AG09319 (cell line): ENCODE measurements around the gene UNC5A.

Experiments used
- DNase-seq: peaks from one replicate; pipeline ENCODE4 v3.0.0-alpha.2; 2010; ENCODE audit warnings: low read depth; ENCODE audit errors: extremely low read depth
- CTCF ChIP-seq: IDR thresholded peaks from 2 replicates; pipeline ENCODE4 v1.5.1; 2011; ENCODE audit warnings: low read depth, mild to moderate bottlenecking, inconsistent platforms, low read length, moderate library complexity

Gene UNC5A

GRCh38 chr5:176810081-176810597, at the start of gene UNC5A:
Gene UNC5A, plus strand, starts transcription at chr5:176810559. Its CDS starts 192 bp downstream, at chr5:176810751.
- TF ChIP-seq CTCF: no peak

DNA sequence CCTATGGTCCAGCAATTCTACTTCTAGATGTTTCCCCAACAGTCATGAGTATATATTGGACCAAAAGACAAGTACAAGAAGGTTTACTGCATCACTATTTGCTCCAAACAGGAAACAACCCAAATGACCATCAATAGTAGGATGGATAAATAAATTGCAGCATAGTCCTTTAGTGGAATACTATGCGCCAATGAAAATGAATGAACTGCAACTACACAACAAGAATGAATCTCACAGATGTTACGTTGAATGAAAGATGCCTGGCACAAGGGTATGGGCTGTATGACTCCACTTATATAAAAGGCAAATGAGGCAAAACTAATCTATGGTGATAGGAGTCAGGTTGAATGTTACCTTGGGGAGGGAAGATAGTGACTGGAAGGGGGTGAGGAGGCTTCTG, 48.6 kb upstream of the UNC5A start:
- TF ChIP-seq CTCF: no peak
- DNase-seq: no peak

More at GRCh38 chr5:176810081-176810597, at the start of gene UNC5A:
- no peak for DNase-seq

- TF ChIP-seq CTCF: no peak
- DNase-seq: no peak
These were observed 47.9 kb upstream of the UNC5A start for GRCh38 chr5:176762489-176762888.

GRCh38 chr5:176765687-176766086, 44.7 kb upstream of the UNC5A start:
- DNase-seq: no peak
- no peak for TF ChIP-seq CTCF

DNA sequence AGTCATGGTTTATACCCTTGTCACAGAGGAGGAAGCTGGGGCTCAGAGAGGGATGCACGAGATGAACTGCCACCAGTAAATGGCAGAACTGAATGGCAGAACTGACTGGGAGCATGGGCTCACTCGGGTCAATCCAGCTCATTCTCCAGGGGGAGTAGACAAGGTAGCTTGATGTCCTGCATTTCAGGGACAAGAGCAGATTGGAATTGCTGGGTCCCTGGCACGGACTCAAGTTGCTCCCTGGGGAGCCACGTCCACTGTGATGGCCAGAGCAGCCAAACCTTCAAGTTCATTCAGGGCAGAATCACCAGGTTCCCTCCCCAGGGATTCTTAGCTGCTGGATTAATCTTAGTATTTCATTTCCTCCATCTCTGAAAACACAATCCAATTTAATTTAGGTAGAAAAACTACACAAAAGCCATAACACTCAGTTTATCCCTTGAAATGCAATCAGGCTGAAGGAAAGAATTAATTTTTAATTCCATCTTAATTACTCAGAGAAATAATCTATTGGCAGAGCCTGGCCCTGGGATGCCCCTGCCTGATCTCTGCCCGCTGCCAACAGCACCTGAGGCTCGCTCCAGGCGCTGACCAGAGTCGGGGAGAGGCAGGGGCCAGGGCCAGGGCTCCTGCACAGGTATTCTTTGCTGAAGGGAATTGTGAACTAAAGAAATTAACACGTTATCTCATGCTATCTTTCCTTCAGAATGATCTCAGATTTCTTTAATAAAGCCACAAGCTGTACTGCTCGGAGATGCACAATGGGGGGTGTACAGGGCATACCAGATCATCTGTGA, 42.0 kb upstream of the UNC5A start:
- TF ChIP-seq CTCF: no peak
- DNase-seq: no peak

DNA sequence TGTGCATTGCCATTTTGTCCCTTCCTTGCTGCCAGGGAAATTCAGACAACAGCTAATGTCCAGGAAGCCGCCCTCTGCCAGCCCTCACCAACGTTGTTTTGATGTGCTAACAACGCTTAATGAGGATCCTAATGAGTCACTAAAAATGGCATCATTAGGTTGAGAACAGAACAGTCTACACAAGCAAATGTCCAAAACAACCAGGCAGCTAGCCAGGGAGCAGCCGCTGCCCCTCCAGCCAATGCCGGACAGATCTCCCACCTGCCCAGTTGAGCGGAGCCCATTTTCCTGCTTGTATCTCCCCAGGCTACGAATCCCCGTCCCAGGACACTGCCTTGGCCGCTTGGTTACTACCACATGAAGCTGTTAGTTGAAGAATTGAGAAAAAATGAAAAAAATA, 40.4 kb upstream of the UNC5A start:
- no peak for TF ChIP-seq CTCF
- DNase-seq: no peak

DNA sequence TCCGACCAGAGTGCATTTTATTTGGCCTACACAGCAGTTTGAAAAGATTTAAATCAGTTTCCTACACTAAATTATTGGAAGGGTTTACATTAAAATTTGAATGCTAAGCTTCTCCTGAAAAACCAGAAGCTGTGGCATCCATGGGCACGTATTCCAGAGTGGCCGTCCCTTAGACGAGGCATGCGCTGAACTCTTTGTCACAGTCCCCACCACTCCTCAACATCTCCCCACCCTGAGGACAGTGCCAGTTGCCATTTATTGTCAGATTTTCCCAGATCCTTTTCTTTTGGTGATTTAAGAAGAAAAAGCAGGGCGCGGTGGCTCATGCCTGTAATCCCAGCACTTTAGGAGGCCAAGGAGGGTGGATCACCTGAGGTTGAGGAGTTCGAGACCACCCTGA, 39.9 kb upstream of the UNC5A start:
- DNase-seq: no peak
- TF ChIP-seq CTCF: no peak
